SIG-M5 (cell line): ENCODE measurements around the gene IL22RA2.
"Not testable (repeated sequence)": the region's sequence is repeated elsewhere in the genome, so short reads cannot be mapped to it uniquely, and the experiment has no call there.

Experiments used
- DNase-seq: peaks from one replicate; lab custom pipeline; 2025; lab: John Stamatoyannopoulos, UW

Gene IL22RA2

DNA sequence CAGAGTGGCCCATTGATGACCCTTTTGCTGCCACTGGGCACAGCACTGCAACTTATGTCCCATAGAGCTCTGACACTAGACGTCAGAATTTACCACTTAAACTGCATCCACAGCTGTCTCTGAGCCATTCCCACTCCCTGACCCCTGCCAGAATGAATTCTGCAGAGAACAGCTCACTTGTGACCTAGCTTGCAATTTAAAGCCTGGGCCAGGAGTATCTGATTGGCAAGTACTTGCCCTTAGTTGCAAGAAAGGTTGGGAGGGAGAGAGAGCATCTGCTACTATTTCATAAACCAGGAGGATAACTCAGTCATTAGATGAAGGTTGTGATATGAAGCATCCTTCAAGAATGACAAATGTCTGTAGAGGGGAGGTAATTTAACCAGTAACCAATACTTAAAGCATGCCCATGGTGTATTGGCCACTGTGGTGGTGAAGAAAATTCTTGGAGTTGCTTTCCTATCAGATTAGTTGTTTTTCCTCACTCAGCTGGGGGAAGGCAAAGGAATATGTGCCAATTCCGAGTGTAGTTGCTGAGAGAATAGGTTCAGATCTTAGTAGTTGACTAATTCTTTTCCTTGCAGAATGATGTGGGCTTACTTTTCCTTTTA is 46.5 kb downstream of the IL22RA2 start:
- no peak for DNase-seq

DNA sequence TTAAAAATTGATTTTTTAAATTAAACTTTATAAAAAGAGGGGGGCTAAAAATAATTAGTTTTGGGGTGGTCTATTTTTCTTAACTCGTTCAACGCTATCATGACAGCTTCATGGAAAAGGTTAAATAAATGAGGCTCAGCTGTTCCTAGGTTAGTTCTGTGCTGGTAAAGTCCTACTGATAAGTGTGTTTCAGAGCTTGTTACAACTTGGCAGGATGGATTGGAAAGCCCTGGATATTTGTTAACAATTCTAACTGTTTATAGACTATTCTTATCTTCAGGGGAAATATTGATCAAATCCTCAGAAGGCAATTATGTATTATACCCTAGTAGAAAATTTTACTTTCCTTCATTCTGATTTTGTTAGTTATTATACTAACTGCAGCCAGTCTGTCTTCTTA is 50.4 kb downstream of the IL22RA2 start:
- DNase-seq, result no peak

DNA sequence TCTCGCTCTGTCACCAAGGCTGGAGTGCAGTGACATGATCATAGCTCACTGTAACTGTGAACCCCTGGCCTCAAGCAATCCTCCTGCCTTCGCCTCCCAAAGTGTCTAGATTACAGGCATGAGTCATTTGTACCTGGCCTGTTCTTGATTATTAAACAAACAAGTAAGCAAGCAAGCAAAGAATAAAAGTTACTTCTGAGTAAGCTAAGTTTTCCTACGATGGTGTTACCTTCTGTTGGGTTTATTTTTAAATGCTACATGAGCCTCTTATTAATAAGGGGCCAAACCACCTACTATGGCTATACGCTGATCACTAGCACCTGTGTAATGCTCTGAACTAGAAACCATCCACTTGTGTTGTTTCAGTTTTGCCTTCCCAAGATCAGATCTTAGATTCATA is 50.8 kb downstream of the IL22RA2 start:
- no peak for DNase-seq

DNA sequence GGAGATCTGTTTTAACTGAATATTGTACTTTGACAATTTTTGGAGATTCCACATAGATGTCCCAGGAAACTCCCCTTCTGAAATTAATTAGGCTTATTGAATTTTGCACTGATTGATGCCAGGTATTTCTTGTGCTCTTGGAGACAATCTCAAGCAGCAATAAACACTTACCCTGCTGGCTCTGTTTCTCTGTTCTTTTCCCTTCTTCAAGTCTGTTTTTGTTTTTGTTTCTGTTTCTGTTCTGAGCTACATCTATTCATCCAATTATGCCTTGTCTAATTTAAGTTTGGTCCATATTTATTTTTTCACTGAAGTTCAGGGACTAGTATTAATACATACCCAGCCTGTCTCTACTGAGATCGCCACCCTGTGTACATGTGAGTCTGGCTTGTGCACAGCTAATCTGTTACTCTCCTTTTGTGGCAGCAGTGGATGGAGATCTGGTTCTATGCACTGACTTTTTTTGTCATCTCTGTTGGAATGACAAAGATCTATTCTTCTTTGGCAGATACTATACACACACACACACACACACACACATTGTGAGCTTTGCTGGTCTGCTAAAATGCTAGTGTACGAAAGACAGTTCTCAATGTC is 51.9 kb downstream of the IL22RA2 start:
- no peak for DNase-seq

DNA sequence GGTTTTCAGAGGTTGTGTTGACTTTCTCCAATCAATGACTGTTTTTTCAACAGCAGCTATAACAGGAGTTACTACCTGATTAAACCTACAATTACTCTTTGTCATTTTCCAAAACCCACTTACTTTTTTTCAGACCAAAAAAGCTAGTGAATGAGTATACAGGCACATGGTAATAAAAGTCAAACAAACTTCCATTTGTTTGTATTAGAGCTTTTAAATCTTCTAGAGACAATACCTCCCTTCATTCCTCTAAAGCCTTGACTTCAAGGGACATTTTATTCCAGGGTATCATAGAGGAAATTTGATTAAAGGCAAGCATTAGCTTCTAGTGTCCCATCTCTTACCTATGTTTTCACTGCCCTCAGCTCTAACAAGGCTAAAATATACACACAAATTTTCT is 52.7 kb downstream of the IL22RA2 start:
- DNase-seq, result no peak

DNA sequence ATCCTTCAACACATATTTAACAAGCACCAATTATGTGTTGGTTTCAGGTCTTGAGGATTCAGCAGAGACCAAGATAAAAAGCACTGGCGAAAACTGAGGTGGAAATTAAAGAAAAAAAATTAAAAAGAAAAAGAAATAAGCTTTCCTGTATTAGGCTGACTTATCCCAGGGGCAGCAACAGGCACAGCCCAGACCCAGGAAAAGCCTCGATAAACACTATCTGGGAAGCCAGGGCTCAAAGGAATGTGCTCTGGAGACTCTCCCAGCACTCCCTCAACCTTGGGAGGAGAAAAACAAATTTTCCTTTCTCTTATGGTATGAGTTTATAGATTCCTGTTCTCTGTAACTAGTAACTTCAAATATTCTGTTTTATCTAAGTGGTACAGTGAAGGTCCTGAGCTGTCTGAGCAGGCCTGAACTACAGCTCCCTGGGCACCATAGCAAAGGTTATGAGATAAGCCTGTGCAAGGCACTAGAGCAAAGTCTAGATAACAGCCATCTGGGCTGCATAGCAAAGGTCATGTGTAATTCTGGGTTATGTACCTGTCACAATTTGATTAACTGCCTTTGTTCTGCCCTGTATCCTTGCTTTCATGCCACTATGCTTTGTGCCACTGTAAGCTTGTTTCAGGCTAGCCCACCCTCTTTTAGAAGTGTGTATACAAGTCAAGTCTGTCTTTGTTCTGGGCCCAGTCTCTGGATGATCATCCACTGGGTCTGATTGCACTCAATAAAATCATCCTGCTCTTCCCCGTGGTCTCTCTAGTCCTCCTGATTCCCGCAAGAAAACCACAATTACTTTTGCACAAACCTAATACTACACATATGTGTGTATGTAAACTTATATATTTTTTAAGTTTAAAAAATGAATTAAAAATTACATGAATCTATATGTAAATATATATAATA is 54.0 kb downstream of the IL22RA2 start:
- DNase-seq, result no peak

DNA sequence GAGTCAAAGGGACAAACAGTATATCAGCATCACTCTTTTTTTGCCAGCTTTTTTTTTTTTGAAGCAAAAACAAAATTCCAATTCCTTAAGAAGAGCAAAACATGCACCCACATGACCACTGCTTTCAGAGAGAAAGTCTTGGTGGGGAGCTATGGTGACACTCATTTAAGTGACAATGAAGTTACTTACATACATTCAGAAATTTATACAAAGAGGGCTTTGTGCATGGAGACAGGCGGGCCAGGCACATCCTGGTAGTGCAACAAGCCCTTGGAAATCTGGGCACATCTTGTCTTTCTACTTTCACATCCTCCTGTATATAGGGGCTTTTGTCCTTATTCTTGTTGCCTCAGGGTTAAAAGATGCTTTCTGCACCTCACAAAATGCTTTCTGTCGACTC is 55.9 kb downstream of the IL22RA2 start:
- DNase-seq, result no peak

DNA sequence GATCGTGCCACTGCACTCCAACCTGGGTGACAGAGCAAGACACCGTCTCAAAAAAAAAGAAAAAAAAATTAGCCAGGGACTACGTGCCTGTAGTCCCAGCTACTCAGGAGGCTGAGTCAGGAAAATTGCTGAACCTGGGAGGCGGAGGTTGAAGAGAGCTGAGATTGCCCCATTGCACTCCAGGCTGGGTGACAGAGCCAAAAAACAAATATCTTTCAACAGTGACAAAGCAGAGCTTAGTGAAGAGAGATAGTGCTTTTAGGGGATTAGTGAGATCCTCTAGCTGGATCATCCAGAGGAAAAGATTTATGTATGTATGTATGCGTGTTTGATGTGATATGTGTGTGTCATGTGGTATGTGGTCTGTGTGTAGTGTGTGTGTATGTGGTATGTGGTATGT is 56.6 kb downstream of the IL22RA2 start:
- no peak for DNase-seq

DNA sequence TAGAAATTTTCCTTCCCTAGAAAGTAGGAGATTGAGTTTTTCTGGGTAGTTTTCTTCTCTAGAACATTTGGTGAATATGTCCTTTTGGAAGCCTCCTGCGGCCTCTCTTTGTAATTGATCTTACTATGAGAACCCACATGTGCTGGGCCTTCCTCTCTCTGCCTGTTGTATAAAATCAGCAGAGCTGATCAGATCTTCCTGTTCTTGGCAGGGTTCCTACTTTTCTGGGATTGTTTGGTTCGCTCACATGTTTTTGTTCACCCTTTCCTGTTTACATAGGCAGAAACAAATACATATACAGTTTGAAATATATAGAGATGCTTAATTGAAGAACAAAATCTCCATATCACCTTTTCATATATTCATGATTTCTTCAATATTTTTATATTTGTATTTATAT is 57.8 kb downstream of the IL22RA2 start:
- DNase-seq, result no peak

DNA sequence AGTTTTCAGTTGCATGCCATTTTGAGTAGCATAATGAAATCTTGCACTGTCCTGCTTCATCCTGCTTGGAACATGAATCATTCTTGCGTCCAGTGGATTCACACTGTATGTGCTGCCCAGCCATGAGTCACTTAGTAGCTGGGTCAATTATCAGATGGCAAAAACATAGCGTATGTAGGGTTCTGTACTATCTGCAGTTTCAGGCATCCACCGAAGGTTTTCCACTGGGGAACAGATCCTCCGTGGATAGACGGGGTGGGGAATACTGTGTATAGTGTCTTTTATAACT is 61.4 kb downstream of the IL22RA2 start:
- no peak for DNase-seq

DNA sequence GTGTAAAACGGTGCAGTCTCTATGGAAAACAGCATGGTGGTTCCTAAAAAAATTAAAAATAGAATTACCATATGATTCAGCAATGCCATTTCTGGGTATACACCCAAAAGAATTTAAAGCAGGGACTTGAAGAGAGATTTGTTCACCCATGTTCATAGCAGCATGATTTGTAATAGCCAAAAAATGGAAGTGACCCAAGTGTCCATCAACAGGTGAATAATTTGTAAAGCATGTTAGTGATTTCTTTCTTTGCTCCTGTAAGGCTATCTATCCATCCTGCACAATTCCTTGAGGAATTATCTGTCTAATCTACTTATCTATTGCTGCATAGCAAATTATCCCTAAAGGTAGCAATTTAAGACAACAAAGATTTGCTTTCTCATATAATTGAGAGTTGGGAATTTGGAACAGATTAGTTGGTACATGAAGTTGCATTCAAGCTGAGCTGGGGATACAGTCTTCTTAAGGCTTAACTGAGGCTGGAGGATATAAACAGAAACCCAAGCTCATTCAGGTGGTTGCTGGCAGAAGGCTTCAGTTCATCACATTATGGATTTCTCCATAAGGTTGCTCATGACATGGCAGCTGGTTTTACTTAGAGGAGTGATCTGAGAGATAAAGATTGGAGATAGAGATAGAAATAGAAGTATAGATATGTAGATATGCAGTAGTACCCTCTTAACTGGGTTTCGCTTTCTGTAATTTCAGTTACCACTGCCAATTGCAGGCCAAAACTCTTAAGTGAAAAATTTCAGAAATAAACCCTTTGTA is 62.0 kb downstream of the IL22RA2 start:
- DNase-seq, result no peak

DNA sequence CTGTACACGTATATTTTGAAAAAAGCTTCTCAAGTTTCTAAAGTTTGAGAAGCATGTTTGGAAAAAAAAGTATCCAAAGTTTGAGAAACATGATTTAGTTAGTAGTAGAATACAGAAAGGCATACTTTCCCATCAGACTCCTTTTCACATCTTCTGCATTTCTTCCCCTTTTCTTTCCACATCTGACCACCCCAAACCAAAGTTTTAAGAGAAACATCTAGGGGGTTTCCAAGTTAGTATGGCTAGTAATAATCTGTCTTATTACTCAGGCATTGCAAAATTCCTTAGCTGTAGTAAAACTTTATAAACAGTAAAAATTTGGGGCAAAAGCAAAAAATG is 65.7 kb downstream of the IL22RA2 start:
- no peak for DNase-seq

DNA sequence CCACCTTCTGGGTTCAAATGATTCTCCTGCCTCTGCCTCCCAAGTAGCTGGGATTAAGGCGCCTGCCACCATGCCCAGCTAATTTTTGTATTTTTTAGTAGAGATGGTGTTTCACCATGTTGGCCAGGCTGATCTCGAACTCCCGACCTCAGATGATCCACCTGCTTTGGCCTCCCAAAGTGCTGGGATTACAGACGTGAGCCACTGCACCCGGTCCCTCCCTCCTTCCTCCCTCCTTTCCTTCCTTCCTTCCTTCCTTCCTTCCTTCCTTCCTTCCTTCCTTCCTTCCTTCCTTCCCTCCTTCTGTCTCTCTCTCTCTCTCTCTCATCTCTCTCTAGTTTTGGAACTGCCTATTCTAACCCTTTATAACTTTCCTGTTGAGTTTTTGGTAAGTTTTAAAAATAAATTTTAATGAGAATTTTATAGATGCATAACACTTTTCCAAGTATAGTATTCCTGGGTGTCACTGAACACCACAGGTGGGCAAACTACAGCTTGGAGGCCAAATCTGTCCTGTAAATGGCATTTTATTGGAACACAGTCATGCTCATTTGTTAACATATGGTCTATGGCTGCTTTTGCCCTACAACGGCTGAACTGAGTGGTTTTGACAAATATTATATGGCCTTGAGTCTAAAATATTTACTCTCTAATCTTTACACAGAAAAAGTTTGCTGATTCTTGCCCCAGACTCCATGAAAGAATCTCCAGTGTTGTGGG is 66.2 kb downstream of the IL22RA2 start:
- DNase-seq, result not testable (repeated sequence)

DNA sequence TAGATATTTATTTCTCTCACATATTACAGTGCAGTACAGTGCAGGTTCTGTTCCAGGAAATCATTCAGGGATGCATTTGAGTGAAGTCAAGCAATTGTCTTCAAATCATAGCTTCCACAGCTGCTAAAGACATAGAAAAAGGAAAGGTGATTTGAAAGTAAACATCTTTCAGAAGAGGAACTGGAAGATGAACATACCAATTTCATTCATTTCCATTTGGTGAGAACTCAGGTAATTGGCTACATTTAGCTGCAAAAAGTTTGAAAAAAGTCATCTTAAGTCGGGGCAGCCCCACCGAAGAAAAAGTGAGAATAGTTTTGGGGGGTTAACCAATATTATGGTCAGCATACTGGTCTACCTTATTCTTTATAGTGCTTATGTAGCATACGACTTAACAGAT is 67.3 kb downstream of the IL22RA2 start:
- no peak for DNase-seq

DNA sequence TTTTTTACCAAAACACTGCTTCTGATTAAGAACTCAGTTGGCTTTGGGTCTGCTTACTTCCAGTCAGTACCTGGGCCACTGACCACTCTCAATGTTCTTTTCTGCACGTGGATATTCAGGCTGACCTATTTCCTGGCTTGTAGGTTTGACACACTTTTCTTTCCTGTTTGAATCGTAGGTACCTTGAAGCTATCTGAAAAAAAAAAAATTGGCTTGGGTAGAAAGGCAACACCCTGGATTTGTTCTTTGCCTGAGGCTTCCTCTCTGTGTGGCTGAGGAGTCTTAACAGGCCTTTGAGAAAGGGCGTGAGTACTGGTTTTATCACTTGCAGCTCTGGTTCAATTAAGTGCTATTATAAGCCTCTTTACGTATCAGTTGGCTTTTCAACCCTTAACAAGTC is 68.1 kb downstream of the IL22RA2 start:
- no peak for DNase-seq

DNA sequence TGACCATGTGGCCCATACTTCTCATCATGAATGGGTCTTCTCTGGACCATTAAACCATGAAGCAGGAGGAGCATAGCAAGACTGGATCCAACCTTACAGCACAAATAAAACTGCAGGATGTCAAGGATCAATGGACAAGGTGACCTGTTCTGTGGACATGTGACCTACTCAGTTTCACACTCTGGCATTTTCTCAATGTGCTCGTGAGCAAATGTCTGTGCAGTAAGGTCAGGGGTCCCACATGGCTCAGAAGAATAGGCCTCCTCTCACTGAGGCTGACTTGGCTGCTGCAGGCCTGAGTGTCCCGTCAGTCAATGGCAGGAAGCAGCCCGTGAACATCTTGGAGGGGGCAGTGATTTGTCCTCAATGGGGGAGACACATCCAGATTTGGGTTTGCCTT is 68.5 kb downstream of the IL22RA2 start:
- DNase-seq, result no peak

DNA sequence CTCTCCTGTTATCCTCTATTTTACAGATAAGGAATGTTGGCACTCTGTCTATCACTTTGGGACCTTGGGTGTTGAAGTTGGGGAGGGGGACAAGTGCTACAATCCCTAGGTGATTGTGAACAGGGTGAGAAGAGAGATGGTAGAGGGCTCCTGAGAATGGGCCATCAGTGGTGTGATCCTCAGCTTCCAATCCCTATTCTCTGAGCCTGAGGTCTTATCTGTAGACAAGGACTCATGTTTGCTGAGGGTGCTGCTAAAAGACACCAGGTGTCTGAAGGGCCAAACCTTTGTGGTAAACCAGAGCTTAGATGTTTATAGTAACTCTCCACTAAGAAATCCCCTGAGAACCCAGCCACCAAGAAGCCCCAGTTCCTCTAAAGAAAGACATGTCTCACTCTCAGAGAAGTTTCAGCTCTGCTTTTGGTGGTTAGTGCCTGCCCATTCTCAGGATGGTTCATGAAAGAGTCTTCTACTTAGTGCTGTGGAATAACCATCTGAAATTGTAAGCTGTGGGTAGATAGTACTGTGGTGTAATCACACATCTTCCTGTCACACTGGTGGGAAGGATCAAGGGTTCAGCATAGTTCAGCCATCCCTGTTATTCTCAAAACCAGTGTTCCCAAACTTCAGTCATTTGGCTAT is 70.5 kb downstream of the IL22RA2 start:
- DNase-seq, result no peak

DNA sequence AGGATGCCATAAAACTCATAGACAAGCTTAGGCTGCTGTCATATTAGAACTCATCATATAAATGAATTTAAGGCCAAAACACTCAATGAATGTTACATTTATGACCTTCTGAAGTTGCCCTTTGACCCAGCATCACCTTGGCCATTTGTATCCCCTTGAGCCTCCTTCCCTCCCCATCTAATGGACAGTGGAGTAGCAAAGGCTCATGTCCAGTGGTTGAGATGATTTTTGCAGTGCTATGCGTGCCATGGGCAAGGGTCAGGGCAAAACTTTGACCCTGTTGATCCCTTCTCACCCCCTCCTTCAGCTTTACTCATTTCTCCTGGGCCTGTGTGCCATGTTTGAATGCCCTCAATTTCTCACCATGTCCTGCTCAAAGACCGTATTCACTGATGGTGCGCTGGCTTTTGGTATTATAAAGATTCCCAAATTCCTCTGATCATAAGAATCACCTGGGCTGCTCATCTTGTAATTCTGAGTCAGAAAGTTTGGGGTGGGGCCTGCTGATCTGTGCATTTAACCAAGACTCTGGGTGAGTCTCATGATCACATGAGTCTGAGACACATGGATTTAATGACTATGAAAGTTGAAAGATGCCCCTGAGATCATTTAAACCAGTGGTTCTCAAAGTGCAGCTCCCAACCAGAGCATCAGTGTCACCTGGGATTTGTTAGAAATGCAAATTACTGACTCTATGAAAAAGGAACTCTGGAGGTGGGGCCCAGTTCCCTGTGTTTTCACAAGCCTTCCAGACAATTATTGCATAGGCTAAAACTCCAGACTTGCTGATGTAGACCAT is 71.2 kb downstream of the IL22RA2 start:
- no peak for DNase-seq

DNA sequence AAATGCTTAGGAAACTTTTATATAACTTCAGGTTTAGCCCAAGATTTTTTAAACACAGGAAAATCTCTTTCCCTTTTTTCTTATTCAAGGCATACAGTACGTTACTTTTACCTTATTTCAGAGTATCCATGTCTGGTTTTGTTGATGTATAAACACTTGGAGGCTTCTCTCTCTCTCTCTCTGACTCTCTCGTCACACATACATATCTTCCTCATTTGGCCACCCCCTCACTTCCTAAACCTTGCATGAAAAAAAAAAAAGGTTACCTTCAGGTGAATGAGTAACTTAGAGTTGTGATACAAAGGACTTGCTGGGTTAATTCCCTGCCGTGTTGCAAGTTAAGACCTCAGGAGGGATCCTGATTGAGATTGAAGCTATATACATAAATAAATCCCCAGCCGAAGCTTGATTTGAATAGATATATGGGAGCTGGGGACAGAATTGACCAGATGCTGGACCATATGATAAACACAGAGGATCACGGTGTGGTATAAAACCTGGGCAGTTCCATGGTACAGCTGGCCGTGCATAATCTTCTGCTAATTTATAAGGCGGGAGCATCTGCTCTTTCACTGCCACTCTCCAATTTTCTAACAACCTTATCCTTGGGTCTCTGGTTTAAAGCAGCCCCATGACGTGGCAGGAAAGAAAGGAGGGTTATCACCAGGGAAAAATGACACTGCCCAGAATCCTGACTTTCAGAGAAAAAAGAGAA is 73.6 kb downstream of the IL22RA2 start:
- no peak for DNase-seq

DNA sequence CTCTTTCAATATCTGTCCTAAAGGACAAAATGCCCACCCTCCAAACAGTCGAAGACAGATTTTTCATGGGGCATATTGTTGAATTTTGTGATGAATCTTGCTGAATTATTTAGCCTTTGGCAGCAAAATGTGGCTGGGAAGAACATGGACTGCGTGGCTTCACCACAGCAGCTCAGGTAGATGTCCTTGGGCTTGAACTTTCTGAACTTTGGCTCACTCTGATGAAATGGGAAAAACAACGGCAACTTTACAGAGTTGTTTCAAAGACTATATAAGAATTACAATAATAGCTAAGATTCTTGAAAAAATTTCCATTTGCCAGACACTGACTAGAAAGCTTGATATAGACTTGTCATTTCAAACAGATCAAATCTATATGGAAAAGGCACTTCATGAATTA is 75.9 kb downstream of the IL22RA2 start:
- no peak for DNase-seq
